Measurements from ENCODE around the gene GPS2. TPM values are rescaled to one million over a fixed set of nuclear protein-coding genes. Genes with fewer than 3 reads are reported as not detected.

GPS2 gene
- total and polyA plus RNA-seq, 10 donors = 54.1 to 123 (median 68.1) TPM

- intact Hi-C loops (cut with DNase I; ENCODE audit: low total_unique reads) = no loop called here
- Histone ChIP-seq H3K27ac (no peak overlapping the region), H3K4me3 (no peak overlapping the region), H3K36me3 (peaks cover 0 to 63% (median 48%) of the 10 kb centered on the region in 6 donors), H3K9me3 (no peaks in the 10 kb centered on the region), H3K27me3 (replicated peaks in 1 of 7) (no peaks in the 10 kb centered on the region), H3K4me1 (peaks cover 8 to 51% (median 35%) of the 10 kb centered on the region in 6 donors)
- 92 to 96% (median 94%) methylated on average over 4 to 11 of the region's 11 CpGs for WGBS, 5 donors
- DNase-seq = no peak
- no peak for TF ChIP-seq POLR2A (IDR thresholded peaks at IDR 0.05)
- no peak for TF ChIP-seq CTCF (IDR thresholded peaks at IDR 0.05 in 8 of 11, conservative IDR thresholded peaks at IDR 0.05 in 3 of 11)
- no peak for TF ChIP-seq POLR2AphosphoS5 (IDR thresholded peaks at IDR 0.05)
Measured at GRCh38 chr17:7326186-7326585, 11.0 kb upstream of the GPS2 start.

DNA sequence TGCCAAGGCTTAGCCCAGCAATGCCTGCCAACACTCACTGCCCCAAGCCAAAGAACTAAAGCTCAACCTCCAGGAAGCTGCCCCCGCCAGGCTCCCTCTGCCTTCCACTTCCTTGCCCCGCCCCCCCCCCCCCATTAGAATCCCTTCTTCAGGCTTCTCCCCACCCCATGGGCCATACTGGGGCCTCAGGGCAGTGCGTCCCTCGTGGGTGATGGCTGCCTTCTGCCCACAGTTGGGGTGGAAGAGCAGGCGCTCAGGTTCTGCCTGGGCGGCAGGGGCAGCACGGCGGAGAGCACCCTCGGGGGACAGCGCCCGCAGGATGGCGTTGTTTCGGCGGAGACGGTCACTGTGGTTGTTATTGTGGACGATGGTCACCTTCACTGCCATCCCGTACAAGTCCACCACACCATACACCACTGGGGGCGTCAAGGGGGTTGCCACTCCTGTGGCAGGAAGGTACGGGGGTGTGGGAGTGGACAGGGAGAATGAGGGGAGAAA is 9.9 kb upstream of the GPS2 start:
- no peaks in the 10 kb centered on the region for H3K27me3 ChIP-seq (replicated peaks in 1 of 7)

GRCh38 chr17:7324438-7324779 is 9.2 kb upstream of the GPS2 start:
- no peaks in the 10 kb centered on the region for H3K27me3 ChIP-seq (replicated peaks in 1 of 7)
- intact Hi-C loops (cut with DNase I; ENCODE audit: low total_unique reads) = no loop called here
- 82 to 100% (median 88%) methylated on average over 2 to 3 of the region's 3 CpGs for WGBS, 5 donors
- H3K27ac ChIP-seq = no peak overlapping the region
- no peak for DNase-seq
- H3K4me3 ChIP-seq = no peak overlapping the region
- H3K4me1 ChIP-seq = peaks cover 2 to 37% (median 22%) of the 10 kb centered on the region in 6 donors
- TF ChIP-seq POLR2AphosphoS5 (IDR thresholded peaks at IDR 0.05) = peak in 1 of 3 donors; percentile 2
- no peak for TF ChIP-seq POLR2A (IDR thresholded peaks at IDR 0.05)
- TF ChIP-seq CTCF (IDR thresholded peaks at IDR 0.05 in 8 of 11, conservative IDR thresholded peaks at IDR 0.05 in 3 of 11) = peak in 4 of 11 experiments; percentile 23 to 51 (median 40)
- peaks cover 0 to 80% (median 60%) of the 10 kb centered on the region in 6 donors for H3K36me3 ChIP-seq
- no peaks in the 10 kb centered on the region for H3K9me3 ChIP-seq

More for the DNA sequence above, 9.9 kb upstream of the GPS2 start:
- TF ChIP-seq CTCF (IDR thresholded peaks at IDR 0.05 in 8 of 11, conservative IDR thresholded peaks at IDR 0.05 in 3 of 11) = no peak
- TF ChIP-seq POLR2AphosphoS5 (IDR thresholded peaks at IDR 0.05) = no peak
- no peak for TF ChIP-seq POLR2A (IDR thresholded peaks at IDR 0.05)
- intact Hi-C loops (cut with DNase I; ENCODE audit: low total_unique reads) = no loop called here
- WGBS, 5 donors = 88 to 93% (median 90%) methylated on average over 19 of the region's 19 CpGs
- no peak overlapping the region for H3K27ac ChIP-seq
- no peak overlapping the region for H3K4me3 ChIP-seq
- peaks cover 2 to 40% (median 25%) of the 10 kb centered on the region in 6 donors for H3K4me1 ChIP-seq
- DNase-seq = no peak
- H3K9me3 ChIP-seq = no peaks in the 10 kb centered on the region
- H3K36me3 ChIP-seq = peaks cover 0 to 74% (median 59%) of the 10 kb centered on the region in 6 donors

DNA sequence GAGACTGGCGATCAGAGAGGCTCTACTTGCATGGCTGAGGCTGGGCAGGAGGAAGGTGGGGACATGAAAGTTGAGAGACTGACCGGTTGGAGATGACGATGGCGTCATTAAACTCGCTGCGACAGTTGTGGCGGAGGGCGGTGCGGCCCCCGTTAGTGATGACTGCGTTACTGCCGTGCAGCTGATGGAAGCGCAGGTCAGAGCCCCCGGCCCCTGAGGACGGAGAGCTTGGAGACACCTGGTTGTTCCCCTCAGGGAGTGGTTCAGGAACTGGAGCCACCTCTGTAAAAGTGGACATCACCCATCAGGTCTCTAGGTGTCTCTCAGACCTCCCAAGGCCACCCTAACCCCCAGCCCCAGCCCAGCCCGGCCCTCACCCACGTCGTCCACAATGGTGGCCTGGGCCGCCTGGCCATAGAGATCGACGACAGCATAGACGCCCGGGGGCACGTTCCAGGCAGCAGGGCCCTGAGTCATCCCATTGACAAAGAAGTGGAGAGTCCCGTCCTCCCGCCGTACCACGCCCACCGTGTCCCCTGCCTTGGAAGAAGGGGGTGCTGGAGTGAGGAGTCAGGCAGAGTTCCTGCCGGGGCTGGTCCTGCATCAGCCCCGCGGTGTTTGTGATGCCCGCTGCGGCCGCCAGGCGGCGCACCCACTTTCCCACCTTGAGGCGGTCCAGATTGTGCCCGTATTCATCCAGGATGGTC is 8.7 kb upstream of the GPS2 start:
- H3K9me3 ChIP-seq = no peaks in the 10 kb centered on the region
- DNase-seq = peak; percentile 90
- peaks cover 0 to 86% (median 63%) of the 10 kb centered on the region in 6 donors for H3K36me3 ChIP-seq
- WGBS, 5 donors = 65 to 78% (median 69%) methylated on average over 22 to 39 of the region's 39 CpGs
- H3K27ac ChIP-seq = no peak overlapping the region
- no peaks in the 10 kb centered on the region for H3K27me3 ChIP-seq (replicated peaks in 1 of 7)
- peaks cover 2 to 35% (median 21%) of the 10 kb centered on the region in 6 donors for H3K4me1 ChIP-seq
- no peak overlapping the region for H3K4me3 ChIP-seq
- TF ChIP-seq POLR2AphosphoS5 (IDR thresholded peaks at IDR 0.05) (peak; percentile 28 to 77 (median 41)), CTCF (IDR thresholded peaks at IDR 0.05 in 8 of 11, conservative IDR thresholded peaks at IDR 0.05 in 3 of 11) (peak; percentile 71 to 94 (median 89)), POLR2A (IDR thresholded peaks at IDR 0.05) (no peak)
- intact Hi-C loops (cut with DNase I; ENCODE audit: low total_unique reads) = no loop called here

Data from spleen (tissue), 11 donors.